UCSD-AML1 (cell line): ENCODE measurements around the gene VASP.
A peak's percentile ranks its signal among the peaks of the same experiment; 100 is the strongest.

Source experiments
- DNase-seq: peaks from one replicate; lab custom pipeline; 2025; ENCODE audit not compliant: unreplicated experiment; lab: John Stamatoyannopoulos, UW

VASP gene

GRCh38 chr19:45547965-45548609 is 40.8 kb downstream of the VASP start:
- DNase-seq, result no peak

DNA sequence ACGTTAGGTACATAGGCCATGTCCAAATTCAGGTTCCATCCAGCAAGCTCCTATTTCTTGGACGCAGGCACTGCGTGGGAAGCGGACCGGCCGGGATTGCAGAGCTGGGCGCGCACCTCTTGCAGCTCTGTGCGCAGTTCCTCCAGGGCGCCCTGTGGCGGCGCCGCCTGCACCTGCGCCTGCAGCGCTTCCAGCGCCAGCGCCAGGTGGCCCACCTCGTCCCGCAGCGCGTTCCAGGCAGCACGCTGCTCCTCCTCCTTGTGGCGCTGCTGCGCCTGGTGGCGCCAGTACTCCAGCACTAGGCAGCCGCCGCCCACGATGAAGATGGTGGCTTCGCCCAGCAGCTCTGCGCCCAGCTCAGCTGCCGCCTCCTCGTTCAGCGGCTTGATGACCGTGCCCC is 46.2 kb downstream of the VASP start:
- no peak for DNase-seq

- DNase-seq, result no peak
Observed at GRCh38 chr19:45554481-45554880, 47.2 kb downstream of the VASP start.

GRCh38 chr19:45556835-45557234 is 49.6 kb downstream of the VASP start:
- no peak for DNase-seq

- DNase-seq, result peak; percentile 62
Observed at GRCh38 chr19:45558399-45558878, 51.2 kb downstream of the VASP start.

GRCh38 chr19:45560038-45560437 is 52.8 kb downstream of the VASP start:
- DNase-seq, result no peak

DNA sequence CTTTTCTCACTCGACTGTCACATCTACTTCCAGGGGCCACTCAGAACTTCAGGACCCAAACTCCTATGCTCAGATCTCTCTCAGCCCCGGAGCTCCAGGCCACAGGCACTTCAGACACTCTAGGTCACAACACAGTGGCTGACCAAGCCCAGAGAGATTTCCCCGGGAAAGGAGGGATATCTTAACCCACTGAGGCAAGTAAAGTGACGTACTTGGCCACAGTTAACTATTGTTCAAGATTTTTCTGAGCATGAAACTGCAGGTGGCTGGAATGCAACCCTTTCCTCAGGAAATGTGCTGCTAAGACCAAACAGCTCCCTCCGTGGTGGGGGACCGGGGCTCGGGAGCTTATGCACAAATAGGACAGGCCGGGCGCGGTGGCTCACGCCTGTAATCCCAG is 53.4 kb downstream of the VASP start:
- DNase-seq, result no peak

- no peak for DNase-seq
Observed at GRCh38 chr19:45564131-45564780, 57.0 kb downstream of the VASP start.

- DNase-seq, result no peak
Observed at GRCh38 chr19:45567609-45568008, 60.3 kb downstream of the VASP start.

- no peak for DNase-seq
Observed at GRCh38 chr19:45568732-45569131, 61.5 kb downstream of the VASP start.

GRCh38 chr19:45569619-45570421 is 62.5 kb downstream of the VASP start:
- DNase-seq, result peak; percentile 59

DNA sequence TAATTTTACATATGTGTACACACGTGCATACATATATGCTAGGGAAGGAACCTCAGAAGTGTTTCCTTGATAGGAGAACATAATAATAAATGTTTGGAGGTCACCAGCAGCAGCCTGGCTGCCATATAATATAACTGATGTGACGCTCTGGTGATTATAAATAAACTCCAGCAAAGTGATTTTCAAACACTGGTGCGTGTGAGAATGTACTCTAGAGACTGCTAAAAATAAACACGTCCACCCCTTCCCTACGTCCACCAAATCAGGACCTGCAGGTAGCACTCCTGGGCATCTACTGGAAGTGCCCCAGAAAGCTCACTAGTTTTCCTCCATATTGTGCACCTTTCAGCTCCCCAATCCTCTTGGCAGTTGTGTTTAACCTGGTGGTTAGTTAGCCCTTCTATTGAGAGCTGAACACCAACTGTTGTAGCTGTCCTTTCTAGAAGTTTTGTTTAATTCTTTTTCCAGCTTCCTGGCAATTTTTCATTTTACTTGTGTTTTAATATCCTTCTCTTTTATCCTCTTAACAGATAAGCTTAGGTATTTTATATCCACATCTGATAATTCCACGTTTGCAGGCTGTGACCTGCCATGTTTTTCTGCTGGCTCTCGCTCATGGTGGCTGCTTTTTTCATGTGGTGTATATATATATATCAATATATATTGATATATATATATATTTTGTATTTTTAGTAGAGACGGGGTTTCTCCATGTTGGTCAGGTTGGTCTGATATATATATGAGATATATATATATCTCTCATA is 64.4 kb downstream of the VASP start:
- no peak for DNase-seq

DNA sequence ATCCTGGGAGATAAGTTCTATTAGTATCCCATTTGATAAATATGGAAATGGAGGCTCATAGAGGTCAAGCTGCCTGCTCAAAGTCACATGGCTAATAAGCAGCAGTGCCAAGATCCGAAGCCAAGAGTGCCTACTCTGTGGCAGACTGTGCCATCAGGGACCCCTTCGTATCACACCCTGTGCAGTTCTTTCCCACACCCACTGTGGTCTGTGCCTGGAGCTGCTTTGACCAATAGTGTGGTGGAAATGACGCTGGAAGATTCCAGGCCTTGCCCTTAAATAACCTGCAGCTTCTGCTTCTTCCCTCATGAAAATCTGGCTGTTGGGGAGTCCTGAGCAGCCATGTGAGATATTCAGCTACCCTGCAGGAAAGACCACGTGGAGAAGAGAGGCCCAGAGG is 67.2 kb downstream of the VASP start:
- no peak for DNase-seq

DNA sequence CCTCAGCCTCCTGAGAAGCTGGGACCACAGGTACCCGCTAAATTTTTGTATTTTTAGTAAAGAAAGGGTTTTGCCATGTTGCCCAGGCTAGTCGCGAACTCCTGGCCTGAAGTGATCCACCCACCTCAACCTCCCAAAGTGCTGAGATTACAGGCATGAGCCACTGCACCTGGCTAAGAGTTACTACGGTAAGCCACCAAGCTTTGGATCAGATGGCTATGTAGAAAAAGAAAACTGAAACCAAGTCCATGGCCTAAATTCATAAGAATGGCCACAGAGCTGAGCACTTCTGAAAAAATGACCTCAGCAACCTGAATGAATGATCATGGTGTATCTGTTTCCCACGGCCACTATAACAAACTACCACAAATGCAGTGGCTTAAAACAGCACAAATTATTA is 67.9 kb downstream of the VASP start:
- DNase-seq, result no peak
